OCI-M1 (cell line): Measurements from ENCODE around the gene DACT2.
"Not testable (repeated sequence)": the region's sequence is repeated elsewhere in the genome, so short reads cannot be mapped to it uniquely, and the experiment has no call there.

Experiments used
- DNase-seq: peaks from one replicate; lab custom pipeline; 2025; lab: John Stamatoyannopoulos, UW

The DACT2 gene, protein sequence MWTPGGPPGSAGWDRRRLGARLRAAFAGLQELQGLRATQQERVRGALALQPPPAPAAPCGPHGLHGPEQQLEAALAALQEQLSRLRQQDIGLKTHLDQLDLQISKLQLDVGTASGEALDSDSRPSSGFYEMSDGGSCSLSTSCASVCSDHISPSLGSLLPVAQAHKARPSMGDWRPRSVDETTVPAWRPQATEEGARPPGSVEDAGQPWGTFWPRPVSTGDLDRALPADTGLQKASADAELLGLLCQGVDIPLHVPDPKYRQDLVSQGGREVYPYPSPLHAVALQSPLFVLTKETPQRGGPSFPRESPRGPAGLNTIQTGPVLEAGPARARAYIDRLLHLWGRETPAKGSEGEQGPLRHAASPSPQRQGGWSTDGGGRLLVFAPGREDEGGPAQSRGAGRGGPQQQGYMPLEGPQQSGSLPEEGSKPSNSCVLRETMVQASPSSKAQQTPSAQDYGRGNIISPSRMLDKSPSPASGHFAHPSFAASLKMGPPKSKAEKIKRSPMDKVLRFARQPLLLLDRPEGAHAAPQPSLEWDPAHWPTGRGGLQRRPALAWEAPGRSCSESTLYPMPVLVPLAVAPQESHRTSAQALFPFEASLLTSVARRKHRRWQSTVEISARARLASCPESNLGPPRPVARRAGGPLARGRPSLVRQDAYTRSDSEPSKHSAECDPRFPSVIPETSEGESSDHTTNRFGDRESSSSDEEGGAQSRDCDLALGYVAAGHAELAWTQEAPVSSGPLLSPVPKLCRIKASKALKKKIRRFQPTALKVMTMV

DNA sequence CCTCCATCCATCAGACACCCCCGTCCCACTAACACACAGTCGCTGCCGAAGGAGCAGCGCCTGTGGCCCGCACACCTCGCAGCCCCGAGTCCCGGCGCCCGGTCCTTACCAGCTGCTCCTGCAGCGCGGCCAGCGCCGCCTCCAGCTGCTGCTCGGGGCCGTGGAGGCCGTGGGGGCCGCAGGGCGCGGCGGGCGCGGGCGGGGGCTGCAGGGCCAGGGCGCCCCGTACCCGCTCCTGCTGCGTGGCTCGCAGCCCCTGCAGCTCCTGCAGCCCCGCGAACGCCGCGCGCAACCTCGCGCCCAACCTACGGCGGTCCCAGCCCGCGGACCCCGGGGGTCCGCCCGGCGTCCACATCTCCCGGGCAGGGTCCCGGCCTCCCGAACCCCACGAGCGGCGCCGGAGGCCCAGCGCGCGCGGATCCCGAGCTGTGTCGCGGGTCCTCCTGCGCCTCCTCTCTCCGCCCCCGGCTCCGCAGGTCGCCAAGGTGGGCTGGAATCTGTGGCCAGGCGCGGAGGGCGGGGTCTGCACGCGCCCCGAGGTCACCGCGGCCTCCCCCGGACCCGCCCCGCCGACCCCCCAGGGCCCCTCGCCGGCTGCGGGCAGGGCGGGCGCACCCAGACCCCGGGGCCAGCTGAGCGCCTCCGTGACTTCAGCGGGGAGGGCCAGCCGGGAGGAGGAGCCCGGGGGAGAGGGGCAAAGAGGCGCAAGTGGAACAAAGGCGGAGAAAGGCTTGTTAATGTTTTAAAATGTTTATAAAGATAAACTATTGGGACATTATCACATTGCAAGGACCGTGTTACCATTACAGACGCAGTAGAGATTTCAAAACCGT lies at the start of gene DACT2:
DACT2 (minus strand) TSS at position 499 of the 833 bp plus-strand sequence; CDS start at position 355, 144 bp downstream.
- DNase-seq: no peak

DNA sequence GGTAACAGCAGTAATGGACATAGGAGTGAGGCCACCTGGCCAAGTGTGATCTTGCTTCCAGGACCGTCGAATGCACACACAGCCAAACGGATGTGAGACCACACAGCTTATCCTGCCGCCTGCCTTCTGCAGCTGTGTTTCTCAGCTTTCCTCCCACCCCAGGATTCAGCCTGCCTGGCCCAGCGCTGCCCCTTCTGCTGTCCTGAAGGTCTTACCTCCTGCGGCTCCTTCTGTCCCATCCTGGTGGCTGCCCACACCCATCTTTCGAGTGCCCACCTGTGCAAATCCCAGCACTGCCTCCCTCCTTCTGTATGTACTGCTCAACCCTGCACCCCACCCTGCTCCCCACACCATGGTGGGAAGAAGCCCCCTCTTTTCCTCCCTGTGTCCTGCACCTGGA lies 49.4 kb upstream of the DACT2 start:
- no peak for DNase-seq

DNA sequence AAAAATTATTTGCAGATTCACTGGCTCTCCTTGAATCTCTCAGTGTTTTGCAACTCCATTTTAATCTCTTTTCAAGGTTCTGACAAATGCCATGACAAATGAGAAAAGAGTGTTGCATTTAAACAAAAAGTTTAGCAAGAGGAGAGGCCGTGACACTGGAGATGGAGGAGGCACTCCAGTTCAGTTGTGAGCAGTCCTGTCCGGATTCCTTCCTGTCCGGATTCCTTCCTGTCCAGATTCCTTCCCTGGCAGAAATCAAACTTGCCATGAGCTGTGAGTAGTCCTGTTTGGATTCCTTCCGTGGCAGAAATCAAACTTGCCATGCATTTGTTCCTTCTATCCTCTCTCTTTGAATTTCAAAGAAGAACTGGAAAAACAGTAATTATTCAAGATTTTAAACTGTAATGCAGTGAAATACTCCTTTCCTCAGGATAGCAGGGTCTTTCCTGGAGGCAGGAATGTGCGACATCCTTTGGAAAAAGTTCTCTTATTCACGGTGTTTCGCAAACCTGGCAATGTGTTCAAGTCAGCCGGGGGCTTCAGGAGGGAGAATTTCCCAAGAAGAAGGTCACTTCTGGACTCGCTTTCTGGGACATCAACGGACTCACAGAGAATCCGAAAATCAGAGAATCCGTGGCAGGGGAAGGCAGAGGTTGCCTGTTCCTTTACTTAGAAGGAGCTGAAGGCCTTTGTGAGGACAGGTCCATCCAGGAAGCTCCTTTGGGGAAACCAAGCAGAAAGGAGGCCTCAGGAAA lies 48.7 kb upstream of the DACT2 start:
- no peak for DNase-seq

DNA sequence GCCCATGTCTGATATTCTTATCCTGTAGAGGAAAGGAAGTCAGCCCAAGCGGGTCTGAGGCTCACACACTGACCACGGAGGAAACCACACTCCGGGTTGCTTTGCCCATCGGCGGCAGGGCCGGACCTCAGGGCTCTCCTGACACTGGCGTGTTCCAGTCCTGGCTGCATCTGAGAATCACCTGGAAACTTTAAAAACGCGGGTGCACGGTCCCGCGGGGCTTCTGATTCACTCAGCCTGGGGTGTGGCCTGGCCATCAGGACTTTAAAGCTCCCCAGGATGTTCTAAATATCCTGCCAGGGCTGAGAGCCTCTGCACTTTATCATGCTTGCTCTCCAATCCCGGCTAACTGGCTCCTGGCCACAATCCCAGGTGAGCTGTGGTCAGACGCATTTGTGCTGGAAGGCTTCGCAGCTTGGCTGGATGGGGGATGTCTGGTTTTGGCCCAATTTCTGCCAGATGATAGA lies 47.7 kb upstream of the DACT2 start:
- DNase-seq: no peak

DNA sequence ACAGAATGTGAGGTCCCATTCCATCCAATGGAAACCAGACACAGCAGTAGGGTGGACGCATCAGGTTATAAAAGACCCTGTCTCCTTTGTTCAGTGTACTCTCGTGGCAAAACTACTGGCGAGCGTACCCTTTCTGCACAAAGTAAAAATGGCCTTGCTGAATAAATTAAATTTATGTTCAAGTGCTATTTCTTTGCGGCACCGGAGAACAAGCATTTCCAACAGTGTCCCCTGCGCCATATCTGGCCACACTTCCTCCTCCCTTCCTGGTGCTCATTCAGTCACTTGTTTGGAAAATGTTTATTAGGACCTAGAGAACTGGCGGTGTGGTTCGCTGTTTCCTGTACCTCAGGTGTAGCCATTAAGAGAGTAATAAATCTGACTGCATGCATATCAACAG lies 46.9 kb upstream of the DACT2 start:
- no peak for DNase-seq

DNA sequence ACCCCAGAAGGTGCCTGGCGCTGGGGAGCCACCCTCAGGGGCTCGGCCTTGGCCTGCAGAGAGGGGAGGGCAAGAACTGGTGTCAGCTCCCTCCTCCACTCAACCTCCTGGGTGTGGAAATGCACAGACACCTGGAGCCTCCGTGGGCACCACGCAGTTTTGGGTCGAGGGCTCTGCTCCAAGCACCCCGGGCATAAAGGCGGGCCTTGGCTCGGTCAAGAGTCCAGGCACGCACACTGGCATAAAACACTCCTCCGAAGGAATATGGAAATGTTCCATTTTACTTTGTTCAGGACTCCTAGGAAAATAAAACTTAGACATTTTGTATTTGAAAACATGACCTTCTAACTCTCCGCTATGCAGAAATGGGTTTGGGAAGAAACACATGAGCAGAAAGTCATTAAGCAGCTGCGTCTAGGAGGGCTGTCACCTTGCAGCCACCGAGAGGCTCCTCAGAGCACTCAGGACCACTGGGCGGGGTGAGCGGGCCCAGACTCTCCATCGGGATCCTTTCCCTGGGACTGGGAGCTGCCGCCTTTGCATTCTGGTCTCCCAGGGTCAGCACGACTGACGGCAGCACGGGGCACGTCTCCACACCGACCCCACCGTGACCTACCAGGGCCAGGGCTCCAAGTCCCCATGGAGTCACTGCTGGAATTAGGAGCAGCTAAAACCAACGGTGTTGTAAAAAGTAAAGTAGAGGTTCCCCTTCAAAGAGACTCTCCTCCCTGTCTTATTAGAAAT lies 46.0 kb upstream of the DACT2 start:
- DNase-seq: no peak

DNA sequence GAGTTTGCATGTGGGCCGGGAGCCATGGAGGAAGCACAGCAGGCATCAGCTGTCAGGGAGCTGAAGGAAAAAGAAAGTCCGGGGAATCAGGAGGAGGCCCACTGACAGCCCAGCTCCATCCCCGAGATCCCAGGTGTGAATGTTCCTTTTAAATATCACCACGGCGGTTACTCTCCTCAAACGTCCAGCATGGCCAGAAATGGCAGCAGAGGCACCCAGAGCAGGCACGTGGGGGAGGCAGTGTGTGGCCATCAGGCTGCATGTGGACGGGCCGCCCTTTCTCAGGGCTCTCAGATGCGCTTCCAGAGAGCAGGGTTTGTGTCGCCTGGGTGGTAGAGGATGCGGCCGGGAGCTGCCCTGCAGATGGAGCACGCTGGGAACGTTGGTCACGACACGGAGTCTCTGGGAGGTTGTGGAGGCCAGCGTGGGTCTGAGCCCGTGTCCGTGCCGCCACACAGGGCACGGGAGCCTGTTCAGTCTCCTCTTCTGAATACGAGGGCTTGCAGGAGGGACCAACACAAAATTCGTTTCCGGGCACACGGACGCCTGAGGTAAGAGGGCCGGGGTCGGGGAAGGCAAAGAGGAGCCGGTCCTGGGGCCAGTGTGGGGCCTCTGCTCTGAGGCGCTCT lies 45.3 kb upstream of the DACT2 start:
- DNase-seq: no peak

DNA sequence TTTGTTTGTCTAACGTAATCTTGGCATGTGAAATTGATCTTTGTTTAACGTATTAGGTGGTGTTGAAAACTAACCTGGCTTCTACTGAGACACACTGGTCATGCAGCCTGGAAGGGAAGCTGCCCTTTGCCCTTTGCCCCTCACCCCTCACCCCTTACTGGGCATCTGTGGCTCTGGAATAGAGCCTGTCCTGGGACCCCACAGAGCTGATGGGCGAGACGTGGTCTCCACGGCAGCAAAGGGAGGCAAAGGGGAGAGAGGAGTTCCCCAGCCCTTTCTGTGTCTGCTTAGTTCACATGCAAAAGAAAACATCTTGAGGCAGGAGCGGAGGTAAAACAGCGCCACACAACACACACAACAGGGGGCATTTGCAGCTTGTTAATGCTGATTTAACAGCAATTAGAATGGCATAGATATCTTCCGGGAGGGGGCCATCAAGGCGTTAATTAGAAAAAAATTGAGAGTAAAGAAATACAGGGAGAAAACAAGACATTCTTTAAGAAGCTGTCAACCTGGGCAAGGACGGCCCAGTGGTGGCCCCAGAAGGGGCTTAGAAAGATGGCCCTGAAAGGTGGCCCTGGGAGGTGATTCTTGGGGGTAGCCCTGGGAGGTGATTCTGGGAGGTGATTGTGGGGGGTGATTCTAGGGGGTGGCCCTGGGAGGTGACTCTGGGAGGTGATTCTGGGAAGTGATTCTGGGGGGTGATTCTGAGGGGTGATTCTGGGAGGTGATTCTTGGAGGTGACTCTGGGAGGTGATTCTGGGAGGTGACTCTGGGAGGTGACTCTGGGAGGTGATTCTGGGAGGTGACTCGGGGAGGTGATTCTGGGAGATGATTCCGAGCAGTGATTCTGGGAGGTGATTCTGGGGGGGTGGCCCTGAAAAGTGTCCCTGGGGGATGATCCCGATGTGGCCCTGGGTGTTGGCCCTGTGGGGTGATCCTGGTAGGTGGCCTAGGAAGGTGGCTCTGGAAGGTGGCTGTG lies 44.5 kb upstream of the DACT2 start:
- DNase-seq: no peak

DNA sequence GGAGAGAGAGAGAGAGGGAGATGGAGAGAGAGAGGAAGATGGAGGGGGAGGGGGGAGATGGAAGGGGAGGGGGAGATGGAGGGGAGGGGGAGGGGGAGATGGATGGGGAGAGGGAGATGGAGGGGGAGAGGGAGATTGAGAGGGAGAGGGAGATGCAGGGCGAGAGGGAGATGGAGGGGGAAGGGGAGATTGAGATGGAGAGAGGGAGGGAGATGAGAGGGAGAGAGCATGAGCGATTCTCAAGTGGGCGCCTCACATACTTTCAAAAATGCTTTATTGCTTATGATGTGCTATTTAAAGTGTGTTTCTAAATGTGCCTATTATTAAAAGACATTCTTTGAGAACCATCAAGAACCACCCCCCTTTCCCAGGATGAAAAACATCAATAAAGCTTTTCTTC lies 43.7 kb upstream of the DACT2 start:
- no peak for DNase-seq

DNA sequence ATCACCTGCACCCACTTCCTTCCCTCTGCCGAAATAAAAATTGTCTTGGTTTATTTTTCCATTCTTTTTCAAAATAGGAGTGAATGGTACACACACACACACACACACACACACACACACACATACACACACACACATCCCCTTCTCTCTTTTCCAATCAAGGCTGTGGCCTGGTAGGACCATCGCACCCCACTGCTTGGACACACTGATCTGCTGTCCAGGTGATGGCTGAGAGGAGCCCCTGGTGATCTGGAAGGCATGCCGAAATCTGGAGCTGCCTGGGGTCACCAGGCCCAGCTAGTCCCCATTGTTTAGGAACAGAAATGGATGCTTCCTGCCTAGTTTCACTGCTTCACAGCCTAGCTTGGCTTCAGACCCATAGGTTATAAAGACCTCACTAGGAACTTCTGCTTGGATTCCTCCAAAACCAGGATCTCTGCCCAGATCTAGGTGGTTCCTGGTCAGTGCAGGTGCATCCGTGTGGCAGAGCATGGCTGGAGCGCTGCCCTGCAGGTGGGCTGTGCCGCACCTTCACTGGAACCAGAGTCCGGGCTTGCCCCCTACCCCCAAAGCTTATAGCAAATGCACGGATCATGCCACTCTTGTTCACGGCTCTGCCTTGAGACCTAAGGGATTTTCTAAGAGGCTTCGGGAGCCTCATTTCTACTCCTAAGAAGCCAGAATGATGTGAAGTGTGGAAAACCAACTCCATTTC lies 42.9 kb upstream of the DACT2 start:
- no peak for DNase-seq

DNA sequence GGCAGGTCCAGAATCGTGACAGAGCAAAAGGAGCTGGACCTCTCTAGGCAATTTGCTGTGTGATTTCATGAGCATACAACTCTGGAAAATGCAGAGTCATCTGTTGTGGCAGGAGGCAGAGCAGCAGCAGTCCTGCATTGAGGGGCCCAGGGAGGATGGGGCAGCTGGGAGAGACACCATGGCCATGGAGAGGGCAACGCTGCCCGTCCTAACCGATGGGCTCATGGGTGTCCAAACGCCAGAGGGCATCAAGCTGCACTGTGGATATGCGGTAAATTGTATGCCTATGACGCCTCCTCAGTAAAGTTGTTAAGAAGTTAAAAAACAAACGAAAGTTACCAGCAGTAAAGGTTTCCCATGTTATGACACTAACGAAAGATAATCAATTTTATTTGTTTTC lies 42.2 kb upstream of the DACT2 start:
- no peak for DNase-seq

DNA sequence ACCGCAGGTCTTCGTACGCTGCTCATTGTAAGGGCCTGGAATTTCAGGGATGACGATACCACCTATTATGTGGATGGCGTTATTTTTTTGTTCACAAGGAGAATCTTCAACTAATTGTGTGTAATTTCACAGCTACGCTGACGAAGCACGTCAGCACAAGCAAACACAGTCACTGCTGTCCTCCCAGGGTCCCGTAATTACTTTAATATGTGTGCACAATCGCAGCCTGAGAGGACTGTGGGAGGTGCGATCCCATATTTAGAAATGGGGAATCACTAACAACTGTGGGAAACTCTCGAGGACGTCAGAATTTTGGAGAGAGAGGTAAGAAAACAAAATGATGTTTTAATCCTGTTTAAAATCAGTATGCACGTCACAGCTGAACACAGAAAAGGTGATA lies 40.2 kb upstream of the DACT2 start:
- no peak for DNase-seq

DNA sequence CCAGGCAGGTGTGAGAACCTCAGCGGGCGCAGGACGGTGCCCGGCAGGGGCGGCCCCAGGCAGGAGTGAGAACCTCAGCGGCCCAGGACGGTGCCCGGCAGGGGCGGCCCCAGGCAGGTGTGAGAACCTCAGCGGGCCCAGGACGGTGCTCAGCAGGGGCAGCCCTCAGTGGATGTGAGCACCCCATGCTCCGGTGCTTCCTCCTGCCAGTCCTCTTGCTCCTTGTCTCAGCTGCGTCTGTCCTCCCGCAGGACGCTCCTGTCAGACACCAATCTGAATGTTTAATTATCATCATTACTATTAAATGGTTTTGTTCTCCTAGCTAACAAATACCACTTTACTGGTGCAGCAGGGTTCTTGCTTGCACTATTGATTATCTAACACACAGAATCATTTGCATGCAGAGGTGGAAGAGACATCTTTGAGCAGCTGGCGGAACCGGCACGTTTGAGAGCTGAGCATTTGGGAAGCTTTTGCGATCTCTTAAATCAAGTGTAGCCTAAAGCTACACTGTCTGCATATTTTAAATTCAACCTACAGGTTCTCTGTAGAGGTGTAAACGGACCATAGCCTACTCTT lies 39.4 kb upstream of the DACT2 start:
- no peak for DNase-seq

DNA sequence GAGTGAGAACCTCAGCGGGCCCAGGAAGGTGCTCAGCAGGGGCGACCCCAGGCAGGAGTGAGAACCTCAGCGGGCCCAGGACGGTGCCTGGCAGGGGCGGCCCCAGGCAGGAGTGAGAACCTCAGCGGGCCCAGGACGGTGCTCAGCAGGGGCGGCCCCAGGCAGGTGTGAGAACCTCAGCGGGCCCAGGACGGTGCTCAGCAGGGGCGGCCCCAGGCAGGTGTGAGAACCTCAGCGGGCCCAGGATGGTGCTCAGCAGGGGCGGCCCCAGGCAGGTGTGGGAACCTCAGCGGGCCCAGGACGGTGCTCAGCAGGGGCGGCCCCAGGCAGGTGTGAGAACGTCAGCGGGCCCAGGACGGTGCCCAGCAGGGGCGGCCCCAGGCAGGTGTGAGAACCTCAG lies 37.3 kb upstream of the DACT2 start:
- DNase-seq: not testable (repeated sequence)

DNA sequence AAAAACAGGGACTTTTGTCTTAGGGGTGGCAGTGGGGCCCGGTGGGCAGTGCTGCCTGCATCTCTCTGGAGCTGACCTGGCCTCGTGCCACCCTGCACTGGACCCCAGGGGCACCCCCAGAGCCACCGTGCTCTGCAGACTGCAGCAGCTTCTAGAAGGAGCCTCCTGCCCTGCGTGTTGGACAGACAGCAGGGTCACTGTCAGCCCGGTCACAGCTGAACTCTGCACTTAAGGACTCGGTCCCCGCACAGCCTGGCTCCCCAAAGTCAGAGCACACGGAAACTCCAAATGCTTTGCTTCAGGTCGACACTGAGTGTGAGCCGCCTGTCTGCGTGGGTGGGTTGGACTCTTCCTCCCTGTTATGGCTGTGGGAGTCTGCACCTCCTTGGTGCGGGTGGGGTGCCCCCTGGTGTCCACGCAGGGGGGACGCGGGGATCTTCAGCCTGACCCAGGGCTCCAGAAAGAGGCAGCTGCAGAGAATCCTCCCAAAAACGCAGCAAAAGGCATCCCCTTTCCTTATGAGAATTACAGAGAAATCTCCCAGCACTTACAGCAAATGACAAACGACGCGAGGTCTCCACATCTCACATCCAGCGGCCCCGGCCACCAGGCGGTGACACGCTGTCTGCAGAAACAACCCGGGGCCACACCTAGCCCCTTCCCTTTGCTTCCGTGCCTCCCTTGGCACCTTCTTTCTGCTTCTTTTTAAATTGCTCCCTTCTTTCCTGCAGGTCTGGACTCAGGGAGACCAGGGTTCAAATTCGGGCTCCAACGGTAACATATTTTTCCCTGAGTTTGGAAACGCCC lies 36.3 kb upstream of the DACT2 start:
- peak; percentile 4 for DNase-seq

DNA sequence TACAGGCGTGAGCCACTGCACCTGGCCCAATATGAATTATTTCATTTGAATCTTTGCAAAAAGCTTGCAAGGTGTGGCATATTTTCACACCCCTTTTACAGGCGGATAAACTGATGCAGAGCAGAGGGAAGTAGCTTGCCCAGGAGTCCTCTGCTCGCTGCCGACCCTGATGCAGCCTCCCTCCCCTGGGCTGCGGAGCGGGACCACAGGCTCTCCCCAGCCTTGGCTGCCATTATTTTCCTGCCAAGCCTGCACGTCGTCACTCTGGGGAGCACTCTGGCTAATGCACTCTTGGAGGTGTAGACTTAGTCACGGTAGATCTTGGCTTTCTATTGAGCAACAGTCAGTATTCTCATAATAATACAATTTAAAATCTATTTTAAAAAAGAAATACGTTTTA lies 34.8 kb upstream of the DACT2 start:
- DNase-seq: no peak

DNA sequence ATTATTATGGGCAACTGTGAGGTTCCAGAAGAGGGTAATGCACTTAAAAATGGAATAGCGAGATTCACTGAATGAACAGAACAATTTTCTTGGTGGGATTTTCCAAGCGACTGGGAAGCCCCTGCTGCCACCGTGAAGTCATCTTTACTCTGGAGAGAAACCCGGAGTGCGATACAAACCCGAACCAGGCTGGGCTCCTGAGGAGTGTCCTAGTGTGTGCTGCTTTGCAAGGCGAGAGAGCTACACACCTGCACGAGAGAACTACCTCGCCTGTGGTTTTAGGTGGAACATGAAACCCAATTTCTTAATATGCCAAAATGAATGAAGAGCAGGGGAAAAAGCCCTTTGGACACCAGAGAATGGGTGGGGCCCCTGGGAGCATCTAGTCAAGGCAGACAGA lies 33.5 kb upstream of the DACT2 start:
- no peak for DNase-seq
